PC-3 (cell line): ENCODE results near the gene ZBTB7B. TPM values are rescaled to one million over a fixed set of nuclear protein-coding genes. Genes with fewer than 3 reads are reported as not detected.

Experiments used
- ATAC-seq: fragments of 200-7000 bp; cut with Tn5 transposase; 2 replicates; pipeline ENCODE4 v1.9.1; 2020; ENCODE audit warnings: mild to moderate bottlenecking, moderate library complexity
- BruUV-seq: library from RNA; stranded (reverse); fragments of 400-500 nt; replicated peaks from 2 replicates; lab custom pipeline; 2021; lab: Mats Ljungman, UMichigan
- CTCF ChIA-PET: fragments of 300-600 bp; sonication (Branson Sonifier 250); formaldehyde crosslinking; loops from one replicate; lab custom pipeline; 2022; ENCODE audit warnings: antibody characterized with exemption; lab: Charles Lee
- POLR2A ChIA-PET: fragments of 300-600 bp; sonication (Branson Sonifier 250); formaldehyde crosslinking; loops from one replicate; lab custom pipeline; 2022; ENCODE audit warnings: antibody characterized with exemption; ENCODE audit not compliant: unreplicated experiment; lab: Charles Lee
- DNase-seq: peaks from one replicate; pipeline ENCODE4 v3.0.0-alpha.2; 2015
- H2AFZ ChIP-seq: fragments of 300-600 bp; sonication (generic); 2 replicates; pipeline ENCODE4 v1.6.0; 2016; ENCODE audit warnings: antibody characterized with exemption, low read length
- H3F3A ChIP-seq: fragments of 300-600 bp; sonication (generic); one replicate; pipeline ENCODE4 v1.6.0; 2017; ENCODE audit warnings: antibody characterized with exemption, low read length, control low read depth, mild to moderate bottlenecking; ENCODE audit not compliant: unreplicated experiment
- H3K27ac ChIP-seq: fragments of 300-600 bp; sonication (generic); 2 replicates; pipeline ENCODE4 v1.5.1; 2016; ENCODE audit warnings: mild to moderate bottlenecking, low read length
- H3K27me3 ChIP-seq: fragments of 300-600 bp; sonication (generic); 2 replicates; pipeline ENCODE4 v1.6.1; 2016; ENCODE audit warnings: low read length, mixed read lengths
- H3K36me3 ChIP-seq: fragments of 300-600 bp; sonication (generic); 2 replicates; pipeline ENCODE4 v1.6.1; 2016; ENCODE audit warnings: low read depth, mixed run types, low read length, mixed read lengths
- H3K4me1 ChIP-seq: fragments of 300-600 bp; sonication (generic); 2 replicates; pipeline ENCODE4 v1.5.1; 2016; ENCODE audit warnings: low read length; ENCODE audit not compliant: insufficient read depth
- H3K4me2 ChIP-seq: fragments of 300-600 bp; sonication (generic); 2 replicates; pipeline ENCODE4 v1.6.0; 2016; ENCODE audit warnings: low read length
- H3K4me3 ChIP-seq: fragments of 300-600 bp; sonication (generic); 2 replicates; pipeline ENCODE4 v1.5.1; 2016; ENCODE audit warnings: mild to moderate bottlenecking, low read length, mixed read lengths
- H3K79me2 ChIP-seq: fragments of 300-600 bp; sonication (generic); 2 replicates; pipeline ENCODE4 v1.6.1; 2017; ENCODE audit warnings: low read length, mixed read lengths
- H3K9ac ChIP-seq: fragments of 300-600 bp; sonication (generic); 2 replicates; pipeline ENCODE4 v1.6.0; 2016; ENCODE audit warnings: mild to moderate bottlenecking, low read length
- H3K9me2 ChIP-seq: fragments of 300-600 bp; sonication (generic); replicated peaks from 2 replicates; pipeline ENCODE4 v1.6.1; 2016; ENCODE audit warnings: mixed run types, low read length, mixed read lengths
- H3K9me3 ChIP-seq: fragments of 300-600 bp; sonication (generic); 2 replicates; pipeline ENCODE4 v1.6.1; 2016; ENCODE audit warnings: low read length, mixed read lengths
- H4K20me1 ChIP-seq: fragments of 300-600 bp; sonication (generic); 2 replicates; pipeline ENCODE4 v1.6.1; 2016; ENCODE audit warnings: low read length, mixed read lengths
- EZH2 ChIP-seq: fragments of 300-600 bp; sonication (generic); IDR thresholded peaks from one replicate; pipeline ENCODE4 v1.6.1; 2017; ENCODE audit warnings: antibody characterized with exemption, mild to moderate bottlenecking, low read length; ENCODE audit not compliant: unreplicated experiment
- EZH2phosphoT487 ChIP-seq: fragments of 300-600 bp; sonication (generic); IDR thresholded peaks from 2 replicates; pipeline ENCODE4 v1.6.1; 2018; ENCODE audit warnings: mild to moderate bottlenecking, antibody characterized with exemption, low read length, borderline replicate concordance
- intact Hi-C: fragments of 100-400 bp; cut with micrococcal nuclease; formaldehyde crosslinking; loops from 2 replicates; pipeline ENCODE4 v1.9.0; 2023
- total RNA-seq: library from RNA; depleted of rRNA; stranded (reverse); fragments of >200 nt; gene quantifications from 2 replicates; pipeline ENCODE4 v1.2.3, GENCODE V29; 2014
- TF ChIP-seq, protein P1 (sequence below): fragments of 300-600 bp; sonication (generic); conservative IDR thresholded peaks from 2 replicates; pipeline ENCODE4 v1.5.1; 2017; ENCODE audit warnings: antibody characterized with exemption, low read depth, mild to moderate bottlenecking, low read length

Gene ZBTB7B
- total RNA-seq, 1 experiment from 2014 or later = 39.7 TPM

GRCh38 chr1:154954541-154954940 lies 48.1 kb upstream of the ZBTB7B start:
- POLR2A ChIA-PET = interaction anchor here (1.3 kb wide), 1 partner anchor 19 kb away, joined by 26 read pairs; no protein-coding TSS in a partner anchor
- no peak for DNase-seq
- no peaks in the 10 kb centered on the region for H3F3A ChIP-seq
- H3K4me2 ChIP-seq = no peak overlapping the region
- peaks cover 5% of the 10 kb centered on the region for H3K79me2 ChIP-seq
- H3K4me1 ChIP-seq = peaks cover 13% of the 10 kb centered on the region
- no TSS peak for BruUV-seq
- H3K9me2 ChIP-seq = no peaks in the 10 kb centered on the region
- no peak for TF ChIP-seq EZH2phosphoT487
- TF ChIP-seq, protein P1, sequence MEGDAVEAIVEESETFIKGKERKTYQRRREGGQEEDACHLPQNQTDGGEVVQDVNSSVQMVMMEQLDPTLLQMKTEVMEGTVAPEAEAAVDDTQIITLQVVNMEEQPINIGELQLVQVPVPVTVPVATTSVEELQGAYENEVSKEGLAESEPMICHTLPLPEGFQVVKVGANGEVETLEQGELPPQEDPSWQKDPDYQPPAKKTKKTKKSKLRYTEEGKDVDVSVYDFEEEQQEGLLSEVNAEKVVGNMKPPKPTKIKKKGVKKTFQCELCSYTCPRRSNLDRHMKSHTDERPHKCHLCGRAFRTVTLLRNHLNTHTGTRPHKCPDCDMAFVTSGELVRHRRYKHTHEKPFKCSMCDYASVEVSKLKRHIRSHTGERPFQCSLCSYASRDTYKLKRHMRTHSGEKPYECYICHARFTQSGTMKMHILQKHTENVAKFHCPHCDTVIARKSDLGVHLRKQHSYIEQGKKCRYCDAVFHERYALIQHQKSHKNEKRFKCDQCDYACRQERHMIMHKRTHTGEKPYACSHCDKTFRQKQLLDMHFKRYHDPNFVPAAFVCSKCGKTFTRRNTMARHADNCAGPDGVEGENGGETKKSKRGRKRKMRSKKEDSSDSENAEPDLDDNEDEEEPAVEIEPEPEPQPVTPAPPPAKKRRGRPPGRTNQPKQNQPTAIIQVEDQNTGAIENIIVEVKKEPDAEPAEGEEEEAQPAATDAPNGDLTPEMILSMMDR = no peak
- TF ChIP-seq EZH2 = no peak
- H3K36me3 ChIP-seq = peaks cover 8% of the 10 kb centered on the region; the same call in 1 of the 2 replicates
- ATAC-seq = no peak
- no peaks in the 10 kb centered on the region for H4K20me1 ChIP-seq
- H3K4me3 ChIP-seq = no peak overlapping the region
- H3K9ac ChIP-seq = no peak overlapping the region
- CTCF ChIA-PET = interaction anchor here (0.6 kb wide), 1 partner anchor 287 kb away, joined by 3 read pairs; no protein-coding TSS in a partner anchor
- no peak overlapping the region for H3K27ac ChIP-seq
- H2AFZ ChIP-seq = no peak overlapping the region
- H3K9me3 ChIP-seq = no peaks in the 10 kb centered on the region
- no peaks in the 10 kb centered on the region for H3K27me3 ChIP-seq
- intact Hi-C loops = no loop called here

GRCh38 chr1:154955039-154955717 lies 47.4 kb upstream of the ZBTB7B start:
- intact Hi-C loops = no loop called here
- no peaks in the 10 kb centered on the region for H3K9me2 ChIP-seq
- no peaks in the 10 kb centered on the region for H3K27me3 ChIP-seq
- H2AFZ ChIP-seq = peak overlapping the region; percentile 64; the same call in 1 of the 2 replicates
- CTCF ChIA-PET = interaction anchor here (0.6 to 1.5 kb wide), 6 partner anchors 11 to 288 kb away, joined by 3 to 9 read pairs (median 7); partner anchors contain the start of gene LENEP
- peaks cover 14% of the 10 kb centered on the region for H3K4me1 ChIP-seq
- H3K4me2 ChIP-seq = peak overlapping the region; percentile 89
- H3K9ac ChIP-seq = peak overlapping the region; percentile 35; the same call in 1 of the 2 replicates
- peaks cover 11% of the 10 kb centered on the region for H3K79me2 ChIP-seq
- H3F3A ChIP-seq = no peaks in the 10 kb centered on the region
- no TSS peak for BruUV-seq
- ATAC-seq = no peak
- H3K36me3 ChIP-seq = peaks cover 8% of the 10 kb centered on the region; the same call in 1 of the 2 replicates
- no peaks in the 10 kb centered on the region for H4K20me1 ChIP-seq
- no peaks in the 10 kb centered on the region for H3K9me3 ChIP-seq
- POLR2A ChIA-PET = interaction anchor here (0.7 to 1.3 kb wide), 5 partner anchors 16 to 27 kb away, joined by 3 to 26 read pairs (median 5); no protein-coding TSS in a partner anchor
- DNase-seq = no peak
- no peak for TF ChIP-seq EZH2phosphoT487
- TF ChIP-seq, protein P1 = no peak
- TF ChIP-seq EZH2 = no peak
- H3K27ac ChIP-seq = 0 out of 2 replicates have a peak overlapping the region, but pooled peaks have one; percentile 8
- H3K4me3 ChIP-seq = peak overlapping the region; percentile 69
